ENCODE measurements around the gene AGBL1.

The AGBL1 gene

DNA sequence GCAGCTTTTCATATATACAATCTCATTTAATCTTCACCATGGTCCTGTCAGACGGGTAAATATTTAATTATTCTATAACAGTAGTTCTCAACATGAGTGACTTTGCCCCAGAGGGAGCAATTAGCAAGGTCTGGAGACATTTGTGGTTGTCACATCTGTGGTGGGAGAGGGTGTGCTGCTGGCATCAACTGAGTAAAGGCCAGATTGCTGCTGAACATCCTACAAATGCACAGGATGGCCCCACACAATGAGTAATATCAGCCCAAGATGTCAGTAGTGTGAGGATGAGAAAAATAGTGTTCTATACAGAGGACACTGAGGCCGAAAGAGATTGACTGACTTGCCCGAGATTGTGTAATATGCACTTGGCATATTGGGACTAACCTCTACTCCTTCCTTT is 156.0 kb downstream of the AGBL1 start:
- in situ Hi-C loops (cut with HindIII; ENCODE audit: low sequenced_read_pairs): no loop called here

GRCh38 chr15:86236356-86237110 is 156.9 kb downstream of the AGBL1 start:
- in situ Hi-C loops (cut with HindIII; ENCODE audit: low sequenced_read_pairs): no loop called here

DNA sequence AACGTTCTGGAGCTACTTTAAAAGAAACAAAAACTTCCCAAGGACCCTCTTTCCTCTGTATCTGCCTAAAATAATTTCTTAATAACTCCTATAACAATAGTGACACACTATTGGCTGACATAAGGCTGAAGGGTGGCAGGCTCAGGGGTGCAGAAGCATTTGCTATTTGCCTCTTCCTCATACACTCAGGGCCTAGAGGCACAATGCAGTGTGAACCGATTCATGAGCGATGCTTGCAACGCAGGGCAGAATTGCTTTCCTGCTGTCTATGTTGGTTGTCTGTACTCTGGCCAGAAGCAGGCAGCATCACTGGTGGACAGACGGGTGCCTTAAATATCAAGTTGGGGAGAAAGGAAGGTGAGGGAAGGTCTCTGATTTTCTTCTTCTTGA is 157.4 kb downstream of the AGBL1 start:
- in situ Hi-C loops (cut with HindIII; ENCODE audit: low sequenced_read_pairs): no loop called here

GRCh38 chr15:86247249-86247955 is 167.7 kb downstream of the AGBL1 start:
- in situ Hi-C loops (cut with HindIII; ENCODE audit: low sequenced_read_pairs): no loop called here

DNA sequence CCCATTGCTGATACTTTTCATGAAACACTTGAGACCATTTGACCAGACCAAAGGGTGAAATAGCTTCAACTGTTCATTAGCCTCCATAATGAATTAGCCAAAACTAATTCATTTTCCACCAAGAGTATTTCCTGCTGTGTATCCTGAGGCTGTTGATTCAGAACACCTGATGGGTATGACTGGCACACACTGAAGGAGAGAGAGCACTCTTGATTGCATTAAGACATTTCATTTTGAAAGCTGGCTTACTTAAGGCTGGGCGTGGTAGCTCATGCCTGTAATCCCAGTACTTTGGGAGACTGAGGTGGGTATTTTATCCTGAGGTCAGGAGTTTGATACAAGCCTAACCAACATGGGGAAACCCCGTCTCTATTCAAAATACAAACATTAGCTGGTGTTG is 175.6 kb downstream of the AGBL1 start:
- in situ Hi-C loops (cut with HindIII; ENCODE audit: low sequenced_read_pairs): no loop called here

DNA sequence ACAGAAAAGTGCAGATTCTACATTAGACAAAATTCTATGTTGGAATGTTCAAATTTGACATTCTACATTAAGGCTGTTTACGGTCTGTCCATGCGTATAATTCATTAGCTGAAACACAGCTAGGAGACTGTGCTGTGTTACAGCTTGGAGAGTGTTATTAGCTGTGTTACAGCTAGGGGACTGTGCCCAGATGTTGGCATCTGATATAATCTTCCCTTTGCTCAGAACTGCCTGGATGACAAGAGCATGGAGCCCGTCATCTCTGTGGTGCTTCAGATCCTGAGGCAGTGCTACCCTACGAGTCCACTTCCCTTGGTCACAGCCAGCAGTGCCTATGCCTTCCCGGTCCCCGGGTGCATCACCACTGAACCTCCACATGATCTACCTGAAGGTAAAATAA is 177.0 kb downstream of the AGBL1 start:
- in situ Hi-C loops (cut with HindIII; ENCODE audit: low sequenced_read_pairs): no loop called here

- in situ Hi-C loops (cut with HindIII; ENCODE audit: low sequenced_read_pairs): no loop called here
Observed at GRCh38 chr15:86259589-86259988, 179.9 kb downstream of the AGBL1 start.

- in situ Hi-C loops (cut with HindIII; ENCODE audit: low sequenced_read_pairs): no loop called here
Observed at GRCh38 chr15:86263230-86263629, 183.6 kb downstream of the AGBL1 start.

DNA sequence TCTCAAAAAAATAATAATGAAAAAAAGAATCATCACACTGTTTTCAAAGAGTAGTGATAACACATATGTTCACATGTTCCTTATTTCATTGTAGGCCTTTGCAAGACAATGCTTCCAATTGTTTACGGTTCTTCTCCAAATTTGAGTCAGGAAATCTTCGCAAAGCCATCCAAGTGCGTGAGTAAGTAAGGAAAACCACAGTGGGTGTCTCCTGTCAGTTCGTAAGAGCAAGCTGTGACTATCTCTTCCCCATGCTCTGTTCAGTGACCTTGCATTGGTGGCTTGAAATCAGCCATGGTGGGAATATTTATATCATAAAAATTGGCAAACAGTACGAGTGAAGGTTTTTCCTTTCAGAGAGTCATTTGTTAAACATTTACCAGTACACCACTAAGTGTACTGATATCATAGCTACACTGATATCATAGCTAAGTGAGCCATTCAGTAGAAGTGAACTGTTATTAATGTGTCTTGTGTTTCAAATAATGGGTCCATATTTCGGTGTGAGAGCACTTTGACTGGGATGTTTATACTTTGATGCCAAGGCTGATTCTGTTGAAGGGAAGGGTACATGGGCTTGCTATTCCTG is 187.3 kb downstream of the AGBL1 start:
- in situ Hi-C loops (cut with HindIII; ENCODE audit: low sequenced_read_pairs): no loop called here

GRCh38 chr15:86267892-86268291 is 188.2 kb downstream of the AGBL1 start:
- in situ Hi-C loops (cut with HindIII; ENCODE audit: low sequenced_read_pairs): no loop called here

GRCh38 chr15:86268558-86268957 is 188.9 kb downstream of the AGBL1 start:
- in situ Hi-C loops (cut with HindIII; ENCODE audit: low sequenced_read_pairs): no loop called here

DNA sequence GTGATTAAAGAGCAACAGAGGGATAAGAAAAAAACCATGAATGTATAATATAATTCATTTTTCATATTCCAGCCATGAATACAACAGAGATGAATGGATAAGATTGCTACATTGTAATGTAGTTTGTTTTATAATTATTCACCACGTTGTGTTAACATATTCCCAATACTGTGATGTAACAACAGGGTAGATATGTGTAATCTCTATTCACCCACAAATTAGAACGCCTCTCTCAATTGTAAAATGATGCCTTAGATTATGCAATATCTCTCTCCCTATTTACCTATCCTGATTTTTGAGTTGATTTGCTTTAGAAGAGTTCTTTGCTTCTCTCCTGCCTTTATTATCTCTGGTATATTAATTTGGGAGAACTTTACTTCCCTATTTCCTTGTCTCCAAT is 193.6 kb downstream of the AGBL1 start:
- in situ Hi-C loops (cut with HindIII; ENCODE audit: low sequenced_read_pairs): no loop called here

DNA sequence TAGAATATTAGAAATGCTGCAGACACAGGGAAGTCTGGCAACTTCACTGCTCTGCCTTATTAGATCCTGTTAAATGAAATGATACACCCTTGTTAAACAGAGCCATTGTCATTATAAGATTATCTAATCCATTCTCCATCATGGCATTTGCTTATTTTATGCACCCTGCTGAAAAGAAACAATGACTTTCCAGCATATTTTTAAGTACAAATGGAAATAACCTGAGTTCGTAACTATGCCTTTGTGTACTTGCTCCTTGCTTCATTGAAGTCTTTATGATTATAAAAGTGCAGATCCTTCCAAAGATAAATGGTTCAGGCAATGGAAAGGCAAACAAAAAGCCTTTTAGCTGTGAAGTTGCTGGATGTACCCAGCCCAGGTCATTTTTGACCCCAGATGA is 195.7 kb downstream of the AGBL1 start:
- in situ Hi-C loops (cut with HindIII; ENCODE audit: low sequenced_read_pairs): no loop called here

GRCh38 chr15:86278586-86278985 is 198.9 kb downstream of the AGBL1 start:
- in situ Hi-C loops (cut with HindIII; ENCODE audit: low sequenced_read_pairs): no loop called here

- in situ Hi-C loops (cut with HindIII; ENCODE audit: low sequenced_read_pairs): no loop called here
Observed at GRCh38 chr15:86284635-86285034, 205.0 kb downstream of the AGBL1 start.

DNA sequence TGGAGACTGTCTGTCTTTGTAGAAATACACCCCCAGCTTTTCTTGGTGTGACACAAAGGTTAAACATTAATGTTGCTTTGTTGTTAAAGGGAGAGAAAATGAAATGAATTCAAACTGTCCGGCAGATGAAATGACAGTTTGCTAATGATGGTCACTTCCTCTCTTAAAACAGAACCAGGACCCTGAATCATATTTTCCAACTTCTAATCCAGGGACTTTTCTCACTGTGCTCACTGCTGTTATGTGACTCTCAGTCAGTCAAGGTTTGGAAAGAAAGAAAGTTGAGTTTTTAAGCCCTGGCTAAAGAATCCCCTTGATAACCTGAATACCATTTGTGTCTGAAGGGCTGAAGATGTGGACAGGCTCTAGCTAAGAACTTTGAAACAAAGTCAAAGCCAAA is 215.8 kb downstream of the AGBL1 start:
- in situ Hi-C loops (cut with HindIII; ENCODE audit: low sequenced_read_pairs): no loop called here

- in situ Hi-C loops (cut with HindIII; ENCODE audit: low sequenced_read_pairs): no loop called here
Observed at GRCh38 chr15:86296769-86297168, 217.1 kb downstream of the AGBL1 start.

GRCh38 chr15:86300390-86301125 is 220.9 kb downstream of the AGBL1 start:
- in situ Hi-C loops (cut with HindIII; ENCODE audit: low sequenced_read_pairs): no loop called here

DNA sequence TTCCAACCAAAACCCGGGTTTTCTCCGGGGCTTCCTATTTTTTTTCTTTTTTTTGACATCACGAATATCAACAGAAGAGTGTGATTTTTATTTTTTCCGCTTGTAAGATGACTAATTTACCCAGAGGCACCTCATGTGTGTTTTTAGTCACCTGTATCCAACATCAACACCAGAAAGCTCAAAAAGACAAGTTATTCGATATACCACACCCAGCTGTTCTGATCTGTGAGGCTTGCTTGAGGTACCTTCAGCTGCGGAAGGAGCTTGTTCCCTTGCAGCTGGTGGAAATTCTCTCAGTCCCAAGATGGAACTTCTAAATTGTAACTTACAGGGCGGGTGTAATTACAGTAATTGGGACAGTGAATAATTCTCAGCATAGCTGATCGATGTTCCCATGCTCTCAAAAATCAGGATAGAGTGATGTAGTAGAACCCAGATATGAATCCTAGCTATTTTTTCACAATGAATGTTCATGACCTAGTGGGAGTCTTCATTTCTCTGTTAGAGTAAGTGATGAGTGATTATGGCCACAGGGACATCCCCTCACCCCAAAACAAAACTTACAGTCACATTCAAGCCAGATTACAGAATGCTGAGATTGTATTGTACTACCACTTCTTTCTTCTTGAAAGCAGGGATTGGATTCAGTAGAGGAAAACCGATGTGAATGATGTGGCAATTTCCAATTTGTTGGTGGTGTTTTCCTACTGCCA is 232.1 kb downstream of the AGBL1 start:
- in situ Hi-C loops (cut with HindIII; ENCODE audit: low sequenced_read_pairs): no loop called here

GRCh38 chr15:86312486-86312885 is 232.8 kb downstream of the AGBL1 start:
- in situ Hi-C loops (cut with HindIII; ENCODE audit: low sequenced_read_pairs): no loop called here

GRCh38 chr15:86316216-86316615 is 236.5 kb downstream of the AGBL1 start:
- in situ Hi-C loops (cut with HindIII; ENCODE audit: low sequenced_read_pairs): no loop called here

Measured in DLD1 (cell line).